Common myeloid progenitor, CD34-positive (primary cell): ENCODE results near the gene NME2.

Experiments
- CTCF ChIA-PET: fragments of 350-600 bp; sonication (Branson Sonifier 250); formaldehyde crosslinking; loops from one replicate; lab custom pipeline; 2021; ENCODE audit warnings: antibody characterized with exemption; lab: Charles Lee
- POLR2A ChIA-PET: fragments of 350-600 bp; sonication (Branson Sonifier 250); formaldehyde crosslinking; loops from one replicate; lab custom pipeline; 2021; ENCODE audit warnings: antibody characterized with exemption; lab: Charles Lee
- DNase-seq, 3 donors: peaks; one replicate each; pipeline versions ENCODE4 v3.0.0 to v3.0.0-alpha.2; 2013
- H3K27ac ChIP-seq, 2 experiments: 1 replicate in 1 of 2; 2 replicates in 1 of 2; pipeline ENCODE4 v1.7.0; 2013; ENCODE audit warnings: inconsistent platforms in 2 of 2, low read length in 2 of 2, mild to moderate bottlenecking in 2 of 2, low read depth in 1 of 2, moderate library complexity in 1 of 2; ENCODE audit not compliant: severe bottlenecking in 2 of 2, insufficient read depth in 1 of 2, poor library complexity in 1 of 2
- H3K27me3 ChIP-seq, 5 experiments: replicated peaks in 2 of 5; 1 replicate in 3 of 5; 2 replicates in 2 of 5; pipeline versions ENCODE4 v1.6.1 to v1.7.0; 2013; ENCODE audit warnings: low read length in 4 of 5, mild to moderate bottlenecking in 2 of 5, moderate library complexity in 2 of 5, inconsistent platforms in 1 of 5; ENCODE audit not compliant: insufficient read depth in 5 of 5, control insufficient read depth in 4 of 5
- H3K36me3 ChIP-seq, 4 experiments: 1 replicate in 2 of 4; 2 replicates in 2 of 4; pipeline versions ENCODE4 v1.6.1 to v1.7.0; 2013; ENCODE audit warnings: low read length in 3 of 4, control low read depth in 1 of 4, mild to moderate bottlenecking in 1 of 4; ENCODE audit not compliant: control insufficient read depth in 4 of 4, insufficient read depth in 4 of 4
- H3K4me1 ChIP-seq, 4 experiments: 1 replicate in 3 of 4; 2 replicates in 1 of 4; pipeline versions ENCODE4 v1.6.1 to v1.7.1; 2013; ENCODE audit warnings: low read length in 3 of 4, mild to moderate bottlenecking in 3 of 4, control low read depth in 1 of 4, inconsistent platforms in 1 of 4, moderate library complexity in 1 of 4; ENCODE audit not compliant: control insufficient read depth in 4 of 4, insufficient read depth in 4 of 4; ENCODE audit errors: control extremely low read depth in 1 of 4
- H3K4me3 ChIP-seq, 7 experiments: 1 replicate in 4 of 7; 2 replicates in 3 of 7; pipeline versions ENCODE4 v1.5.1 to v1.7.0; 2013; ENCODE audit warnings: mild to moderate bottlenecking in 7 of 7, low read length in 6 of 7, moderate library complexity in 6 of 7, inconsistent platforms in 2 of 7, low read depth in 2 of 7, control low read depth in 1 of 7; ENCODE audit not compliant: insufficient read depth in 4 of 7, control insufficient read depth in 1 of 7; ENCODE audit errors: extremely low read depth in 1 of 7
- H3K9me3 ChIP-seq, 5 experiments: 1 replicate in 4 of 5; 2 replicates in 1 of 5; pipeline versions ENCODE4 v1.6.1 to v1.7.1; 2013; ENCODE audit warnings: low read length in 4 of 5, mild to moderate bottlenecking in 2 of 5, inconsistent platforms in 1 of 5, low read depth in 1 of 5, moderate library complexity in 1 of 5; ENCODE audit not compliant: control insufficient read depth in 4 of 5, insufficient read depth in 2 of 5; ENCODE audit errors: control extremely low read depth in 1 of 5
- whole genome bisulfite sequencing: methylation state at CpG from one replicate; pipeline ENCODE4 v1.1.5; 2013; ENCODE audit not compliant: insufficient coverage; 5-methylcytosine and 5-hydroxymethylcytosine counted together

The NME2 gene

DNA sequence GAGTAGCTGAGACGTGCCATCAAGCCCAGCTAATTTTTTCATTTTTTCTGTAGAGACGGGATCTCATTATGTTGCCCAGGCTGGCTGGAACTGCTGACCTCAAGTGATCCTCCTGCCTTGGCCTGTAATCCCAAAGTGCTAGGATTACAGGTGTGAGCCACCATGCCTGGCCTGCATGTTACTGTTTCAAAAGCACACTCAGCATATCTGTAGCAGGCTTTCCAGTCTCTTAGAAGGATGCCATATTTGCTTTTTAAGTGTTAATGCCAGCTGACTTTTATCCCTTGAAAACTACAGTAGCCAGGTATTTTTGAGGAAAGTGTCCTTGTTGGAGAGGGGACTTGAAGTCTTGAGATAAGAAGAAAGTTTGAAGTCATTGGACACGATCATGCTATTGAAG lies 30.3 kb upstream of the NME2 start:
- ChIA-PET POLR2A (no interaction called here), CTCF (interaction anchor here (0.7 to 2.6 kb wide), 7 partner anchors 10 to 158 kb away, joined by 3 to 11 read pairs (median 3); no protein-coding TSS in a partner anchor)
- Histone ChIP-seq H3K36me3 (no peaks in the 10 kb centered on the region), H3K27me3 (no peaks in the 10 kb centered on the region), H3K4me3 (no peak overlapping the region), H3K9me3 (no peaks in the 10 kb centered on the region), H3K27ac (no peak overlapping the region), H3K4me1 (peaks cover 0 to 6% (median 0%) of the 10 kb centered on the region in 4 experiments)
- 100% methylated on average over 3 of the region's 3 CpGs for WGBS
- DNase-seq = no peak

DNA sequence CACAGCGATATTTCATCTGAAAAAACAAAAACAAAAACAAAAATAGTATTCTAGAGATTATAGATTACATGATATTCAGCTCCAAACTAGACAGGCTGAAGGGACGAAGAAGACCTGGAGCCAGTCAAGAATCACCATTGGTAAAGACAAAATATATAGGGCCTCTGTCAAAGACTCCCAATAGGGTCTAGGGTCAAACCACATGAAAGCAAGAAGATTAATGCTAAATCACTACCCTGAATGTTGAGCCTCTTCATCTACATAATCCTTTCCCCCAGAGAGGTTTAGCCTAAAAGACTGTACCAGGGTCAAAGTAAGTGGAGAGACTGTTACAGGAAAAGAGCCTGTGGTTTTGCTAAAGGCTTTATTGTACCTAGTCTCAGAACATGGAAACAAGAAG lies 23.6 kb upstream of the NME2 start:
- no peak overlapping the region for H3K27ac ChIP-seq
- H3K27me3 ChIP-seq = no peaks in the 10 kb centered on the region
- WGBS = no CpG with 5 or more reads among the region's 2 CpGs
- no peak for DNase-seq
- no peak overlapping the region for H3K4me3 ChIP-seq
- POLR2A ChIA-PET = no interaction called here
- no peaks in the 10 kb centered on the region for H3K9me3 ChIP-seq
- H3K4me1 ChIP-seq = no peaks in the 10 kb centered on the region
- no peaks in the 10 kb centered on the region for H3K36me3 ChIP-seq
- CTCF ChIA-PET = interaction anchor here (0.6 to 0.9 kb wide), 3 partner anchors 11 to 141 kb away, joined by 3 read pairs; partner anchors contain the start of gene NME1

DNA sequence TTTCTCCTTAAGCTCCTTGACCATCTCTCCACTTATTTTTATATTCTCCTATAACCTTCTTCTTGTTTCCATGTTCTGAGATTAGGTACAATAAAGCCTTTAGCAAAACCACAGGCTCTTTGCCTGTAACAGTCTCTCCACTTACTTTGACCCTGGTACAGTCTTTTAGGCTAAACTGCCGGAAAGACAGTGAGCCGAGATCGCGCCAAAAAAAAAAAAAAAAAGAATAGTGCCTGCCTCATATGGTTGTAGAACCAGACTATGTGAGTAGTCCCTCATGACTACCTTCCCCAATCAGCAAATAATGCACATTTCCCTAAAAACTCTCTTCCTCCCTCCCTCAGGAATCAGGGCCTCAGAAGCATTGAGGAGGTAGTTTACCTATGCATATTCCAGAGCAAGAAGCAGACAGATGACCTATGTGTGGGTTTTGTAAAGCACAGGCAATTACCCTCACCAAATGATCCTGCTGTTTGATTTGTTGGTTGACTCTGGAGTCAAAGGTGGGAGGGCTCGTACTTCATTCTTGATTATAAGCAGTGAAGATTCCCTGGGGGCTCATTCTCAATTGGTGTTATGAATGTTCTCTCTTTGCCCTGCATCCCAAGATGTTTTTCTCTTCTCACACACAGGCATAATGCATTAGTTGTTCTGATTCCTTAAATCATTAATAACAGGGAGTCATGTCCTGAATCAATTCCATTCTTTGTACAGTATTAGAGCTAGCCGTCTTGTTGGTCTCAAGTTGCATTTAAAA lies 21.8 kb upstream of the NME2 start:
- ChIA-PET CTCF (no interaction called here), POLR2A (no interaction called here)
- no peak overlapping the region for H3K4me3 ChIP-seq
- no peaks in the 10 kb centered on the region for H3K36me3 ChIP-seq
- no peaks in the 10 kb centered on the region for H3K27me3 ChIP-seq
- 91% methylated on average over 5 of the region's 6 CpGs for WGBS
- DNase-seq = no peak
- no peaks in the 10 kb centered on the region for H3K9me3 ChIP-seq
- no peaks in the 10 kb centered on the region for H3K4me1 ChIP-seq
- H3K27ac ChIP-seq = no peak overlapping the region

DNA sequence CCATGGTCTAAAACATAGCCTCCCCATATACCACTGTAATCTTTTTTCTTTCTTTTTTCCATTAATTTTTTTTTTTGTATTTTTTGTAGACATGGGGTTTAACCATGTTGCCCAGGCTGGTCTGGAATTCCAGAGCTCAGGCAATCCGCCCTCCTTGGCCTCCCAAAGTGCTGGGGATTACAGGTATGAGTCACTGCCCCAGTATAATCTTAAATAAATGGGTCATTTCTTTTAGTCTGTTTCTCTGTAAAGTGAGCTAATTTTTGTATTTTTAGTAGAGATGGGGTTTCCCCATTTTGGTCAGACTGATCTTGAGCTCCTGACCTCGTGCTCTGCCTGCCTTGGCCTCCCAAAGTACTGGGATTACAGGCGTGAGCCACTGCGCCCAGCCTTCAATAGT lies 18.6 kb upstream of the NME2 start:
- Histone ChIP-seq H3K27ac (no peak overlapping the region), H3K4me1 (peaks cover 0 to 4% (median 3%) of the 10 kb centered on the region in 4 experiments), H3K27me3 (no peaks in the 10 kb centered on the region), H3K4me3 (no peak overlapping the region), H3K9me3 (no peaks in the 10 kb centered on the region), H3K36me3 (no peaks in the 10 kb centered on the region)
- no peak for DNase-seq
- ChIA-PET POLR2A (no interaction called here), CTCF (interaction anchor here (1.0 kb wide), 1 partner anchor 12 kb away, joined by 4 read pairs; no protein-coding TSS in a partner anchor)
- WGBS = 95% methylated on average over 4 of the region's 4 CpGs

DNA sequence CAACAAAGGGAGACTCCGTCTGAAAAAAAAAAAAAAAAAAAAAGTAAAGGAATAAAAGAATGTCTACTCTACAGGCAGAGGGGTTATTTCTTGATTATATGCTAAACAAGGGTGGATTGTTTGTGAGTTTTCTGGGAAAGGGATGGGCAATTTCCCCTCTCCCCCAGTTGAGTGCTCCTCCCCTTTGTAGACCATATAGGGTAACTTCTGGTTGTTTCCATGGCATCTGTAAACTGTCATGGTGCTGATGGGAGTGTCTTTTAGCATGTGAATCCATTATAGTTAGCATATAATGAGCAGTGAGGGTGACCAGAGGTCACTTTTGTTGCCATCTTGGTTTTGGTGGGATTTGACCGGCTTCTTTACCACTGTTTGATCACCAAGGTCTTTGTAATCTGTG lies 17.0 kb upstream of the NME2 start:
- Histone ChIP-seq H3K4me1 (peaks cover 4 to 14% (median 10%) of the 10 kb centered on the region in 4 experiments), H3K36me3 (no peaks in the 10 kb centered on the region), H3K4me3 (no peak overlapping the region), H3K27ac (no peak overlapping the region), H3K27me3 (no peaks in the 10 kb centered on the region), H3K9me3 (no peaks in the 10 kb centered on the region)
- ChIA-PET POLR2A (no interaction called here), CTCF (interaction anchor here (0.7 to 1.0 kb wide), 2 partner anchors 49 to 140 kb away, joined by 3 read pairs; no protein-coding TSS in a partner anchor)
- 100% methylated on average over 2 of the region's 2 CpGs for WGBS
- no peak for DNase-seq

DNA sequence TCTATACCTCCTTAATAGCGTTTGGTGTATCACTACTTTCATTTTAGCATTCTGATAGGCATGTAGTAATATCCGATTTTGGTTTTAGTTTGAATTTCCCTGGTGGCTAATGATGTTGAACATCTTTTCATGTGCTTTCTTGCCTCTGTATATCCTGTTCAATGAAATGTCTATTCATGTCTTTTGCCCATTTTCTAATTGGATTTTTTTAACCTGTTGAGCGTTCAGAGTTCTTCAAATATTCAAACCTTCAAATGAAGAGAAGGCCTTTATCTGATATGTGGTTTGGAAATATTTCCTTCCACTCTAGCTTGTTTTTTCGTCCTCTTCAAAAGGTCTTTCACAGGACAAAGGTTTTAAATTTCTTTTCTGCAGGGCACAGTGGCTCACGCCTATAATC lies 15.3 kb upstream of the NME2 start:
- ChIA-PET POLR2A (no interaction called here), CTCF (interaction anchor here (1.3 to 4.0 kb wide), 3 partner anchors 36 to 150 kb away, joined by 3 to 53 read pairs (median 6); no protein-coding TSS in a partner anchor)
- Histone ChIP-seq H3K36me3 (peaks cover 0 to 7% (median 0%) of the 10 kb centered on the region in 4 experiments), H3K27ac (no peak overlapping the region), H3K4me3 (no peak overlapping the region), H3K9me3 (no peaks in the 10 kb centered on the region), H3K27me3 (no peaks in the 10 kb centered on the region), H3K4me1 (peaks cover 7 to 23% (median 16%) of the 10 kb centered on the region in 4 experiments)
- WGBS = 75% methylated on average over 2 of the region's 5 CpGs
- no peak for DNase-seq

DNA sequence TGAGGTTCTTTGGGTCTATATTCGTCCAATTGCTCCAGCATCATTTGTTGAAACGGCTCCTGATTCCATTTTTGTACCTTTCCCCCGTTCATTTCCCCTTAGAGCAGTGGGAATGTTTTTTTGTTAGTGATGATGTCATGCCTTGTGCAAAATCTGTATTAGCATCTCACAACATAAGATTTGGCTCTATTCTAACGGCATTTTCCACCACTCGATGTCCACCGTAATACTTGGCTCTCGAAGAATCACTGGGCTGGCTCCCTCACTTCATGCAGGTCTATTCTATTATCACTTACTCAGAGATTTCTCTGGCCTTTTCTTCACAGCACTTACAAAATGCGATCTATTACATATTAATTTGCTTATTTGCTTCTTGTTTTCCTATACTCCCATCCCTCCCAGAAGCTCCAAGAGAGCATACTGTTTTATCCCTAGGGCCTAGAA lies 13.4 kb upstream of the NME2 start:
- Histone ChIP-seq H3K27me3 (no peaks in the 10 kb centered on the region), H3K4me3 (peak overlapping the region in 6 of 7 experiments; percentile 37 to 95 (median 60)), H3K36me3 (peaks cover 0 to 23% (median 5%) of the 10 kb centered on the region in 4 experiments), H3K4me1 (peaks cover 7 to 23% (median 16%) of the 10 kb centered on the region in 4 experiments), H3K27ac (peak overlapping the region in 1 of 2 experiments; percentile 84), H3K9me3 (no peaks in the 10 kb centered on the region)
- ChIA-PET POLR2A (interaction anchor here (0.6 to 1.2 kb wide), 4 partner anchors 32 to 373 kb away, joined by 3 to 4 read pairs (median 3); partner anchors contain the start of gene SPAG9), CTCF (interaction anchor here (0.7 to 4.0 kb wide), 15 partner anchors 10 to 179 kb away, joined by 3 to 53 read pairs (median 4); partner anchors contain the start of gene NME2)
- DNase-seq = no peak
- WGBS = 31% methylated on average over 4 of the region's 8 CpGs
